Activated CD4-positive, alpha-beta T cell treated with anti-CD3 and anti-CD28 coated beads, Interleukin-2, amount 10 ng/mL, durations not matched to agents 24 days and 14 days (primary cell): Measurements from ENCODE around the gene SH3D19. TPM values are rescaled to one million over a fixed set of nuclear protein-coding genes. Genes with fewer than 3 reads are reported as not detected.

Source experiments
- DNase-seq: peaks from one replicate; pipeline ENCODE4 v3.0.0; 2022
- H3K27ac Mint-ChIP-seq: one replicate; pipeline ENCODE4 v1.8.0; 2022; ENCODE audit warnings: mild to moderate bottlenecking, mixed read lengths
- H3K27me3 Mint-ChIP-seq: one replicate; pipeline ENCODE4 v1.8.0; 2022; ENCODE audit warnings: mixed read lengths
- H3K36me3 Mint-ChIP-seq: one replicate; pipeline ENCODE4 v1.8.0; 2022; ENCODE audit warnings: low read depth, mild to moderate bottlenecking, mixed read lengths
- H3K4me1 Mint-ChIP-seq: one replicate; pipeline ENCODE4 v1.8.0; 2021; ENCODE audit warnings: mixed read lengths
- H3K4me3 Mint-ChIP-seq: one replicate; pipeline ENCODE4 v1.8.0; 2022; ENCODE audit warnings: mild to moderate bottlenecking, moderate library complexity, mixed read lengths
- H3K9me3 Mint-ChIP-seq: one replicate; pipeline ENCODE4 v1.8.0; 2021; ENCODE audit warnings: mixed read lengths
- intact Hi-C: fragments of 100-400 bp; cut with micrococcal nuclease; formaldehyde crosslinking; loops from one replicate; pipeline ENCODE4 v1.15.1; 2023
- total RNA-seq: library from RNA; stranded (reverse); gene quantifications from 2 replicates; pipeline ENCODE4 v1.2.3, GENCODE V29; 2022

SH3D19 gene
- total RNA-seq: not detected in 2 replicates

- peak within 1 kb of the TSS; percentile 78 for H3K4me3 Mint-ChIP-seq
- no peaks in the 10 kb centered on the region for H3K9me3 Mint-ChIP-seq
- no peak within 1 kb of the TSS for H3K27ac Mint-ChIP-seq
- H3K36me3 Mint-ChIP-seq: peaks cover 1% of the 10 kb centered on the region
- intact Hi-C loops: no loop called here
- no peak for DNase-seq
- peaks cover 57% of the 10 kb centered on the region for H3K27me3 Mint-ChIP-seq
- H3K4me1 Mint-ChIP-seq: peaks cover 3% of the 10 kb centered on the region
Observed at GRCh38 chr4:151325111-151325948, at the start of gene SH3D19. TSS of gene SH3D19 (minus strand) at chr4:151325605. CDS start at chr4:151325352, 253 bp downstream.

GRCh38 chr4:151362404-151363164, 37.2 kb upstream of the SH3D19 start:
- Mint-ChIP-seq H3K36me3 (no peaks in the 10 kb centered on the region), H3K4me3 (no peak overlapping the region), H3K9me3 (no peaks in the 10 kb centered on the region), H3K27me3 (peaks cover 13% of the 10 kb centered on the region), H3K27ac (no peak overlapping the region), H3K4me1 (peaks cover 2% of the 10 kb centered on the region)
- peak; percentile 92 for DNase-seq
- intact Hi-C loops: loop anchor here (1.0 to 10.0 kb wide), 4 partner anchors 86 to 1022 kb away; partner anchors contain the start of genes GATB and PRSS48

DNA sequence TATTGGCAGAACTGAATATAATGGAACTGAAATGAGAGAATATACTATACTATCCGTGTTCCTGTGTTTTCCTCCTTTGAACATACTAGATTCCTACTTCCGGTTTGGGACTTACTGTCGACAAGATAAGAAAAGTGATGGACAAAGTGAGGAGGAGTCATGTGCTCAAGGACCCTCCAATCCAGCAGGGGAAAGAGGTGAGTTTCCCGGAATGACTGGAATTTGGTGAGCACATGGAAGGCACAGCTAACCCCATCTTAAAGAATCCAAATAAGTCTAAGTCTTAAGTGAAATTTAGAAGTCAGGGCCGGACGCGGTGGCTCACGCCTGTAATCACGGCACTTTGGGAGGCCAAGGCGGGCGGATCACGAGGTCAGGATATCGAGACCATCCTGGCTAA, 36.6 kb upstream of the SH3D19 start:
- DNase-seq: no peak
- Mint-ChIP-seq H3K27ac (no peak overlapping the region), H3K36me3 (no peaks in the 10 kb centered on the region), H3K4me1 (peaks cover 2% of the 10 kb centered on the region), H3K9me3 (no peaks in the 10 kb centered on the region), H3K27me3 (peaks cover 13% of the 10 kb centered on the region), H3K4me3 (no peak overlapping the region)
- intact Hi-C loops: loop anchor here (1.0 to 10.0 kb wide), 4 partner anchors 85 to 1023 kb away; partner anchors contain the start of genes GATB and PRSS48

DNA sequence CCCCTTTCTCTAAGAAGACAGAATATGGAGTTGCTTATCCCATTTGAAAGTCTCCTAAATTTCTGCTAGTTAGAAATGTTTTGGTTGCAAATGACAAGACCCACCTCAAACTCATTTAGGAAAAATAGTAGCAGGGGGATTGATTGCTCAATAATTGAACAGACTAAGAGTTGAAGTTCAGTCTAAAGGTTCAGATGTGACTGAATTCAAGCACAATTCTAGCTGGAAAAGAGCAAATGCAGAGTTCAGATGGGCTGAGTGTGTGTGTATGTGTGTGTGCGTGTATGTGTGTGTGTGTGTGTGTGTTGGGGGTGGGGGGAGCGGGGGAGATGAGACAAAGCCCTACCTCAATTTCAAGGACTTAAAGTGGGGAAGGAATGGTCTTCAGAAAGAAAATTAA, 35.7 kb upstream of the SH3D19 start:
- Mint-ChIP-seq H3K27ac (no peak overlapping the region), H3K36me3 (no peaks in the 10 kb centered on the region), H3K4me1 (peaks cover 2% of the 10 kb centered on the region), H3K27me3 (peaks cover 13% of the 10 kb centered on the region), H3K4me3 (no peak overlapping the region), H3K9me3 (no peaks in the 10 kb centered on the region)
- DNase-seq: no peak
- intact Hi-C loops: loop anchor here (10.0 kb wide), 1 partner anchor 1024 kb away; no protein-coding TSS in a partner anchor

GRCh38 chr4:151359576-151359975, 34.2 kb upstream of the SH3D19 start:
- intact Hi-C loops: no loop called here
- H3K4me3 Mint-ChIP-seq: no peak overlapping the region
- no peaks in the 10 kb centered on the region for H3K9me3 Mint-ChIP-seq
- peaks cover 2% of the 10 kb centered on the region for H3K4me1 Mint-ChIP-seq
- DNase-seq: no peak
- H3K36me3 Mint-ChIP-seq: no peaks in the 10 kb centered on the region
- no peak overlapping the region for H3K27ac Mint-ChIP-seq
- H3K27me3 Mint-ChIP-seq: peaks cover 15% of the 10 kb centered on the region

GRCh38 chr4:151358266-151358665, 32.9 kb upstream of the SH3D19 start:
- Mint-ChIP-seq H3K36me3 (no peaks in the 10 kb centered on the region), H3K4me3 (no peak overlapping the region), H3K27me3 (peaks cover 15% of the 10 kb centered on the region), H3K27ac (no peak overlapping the region), H3K4me1 (peaks cover 2% of the 10 kb centered on the region), H3K9me3 (no peaks in the 10 kb centered on the region)
- no peak for DNase-seq
- intact Hi-C loops: no loop called here

- intact Hi-C loops: no loop called here
- Mint-ChIP-seq H3K27me3 (peaks cover 15% of the 10 kb centered on the region), H3K4me1 (no peaks in the 10 kb centered on the region), H3K27ac (no peak overlapping the region), H3K4me3 (no peak overlapping the region), H3K9me3 (no peaks in the 10 kb centered on the region), H3K36me3 (no peaks in the 10 kb centered on the region)
- DNase-seq: no peak
Observed at GRCh38 chr4:151356510-151356909, 31.1 kb upstream of the SH3D19 start.

GRCh38 chr4:151355155-151355554, 29.8 kb upstream of the SH3D19 start:
- intact Hi-C loops: no loop called here
- no peak overlapping the region for H3K27ac Mint-ChIP-seq
- no peaks in the 10 kb centered on the region for H3K9me3 Mint-ChIP-seq
- DNase-seq: no peak
- no peaks in the 10 kb centered on the region for H3K36me3 Mint-ChIP-seq
- H3K4me3 Mint-ChIP-seq: no peak overlapping the region
- no peaks in the 10 kb centered on the region for H3K4me1 Mint-ChIP-seq
- peaks cover 12% of the 10 kb centered on the region for H3K27me3 Mint-ChIP-seq

GRCh38 chr4:151347490-151348235, 22.3 kb upstream of the SH3D19 start:
- Mint-ChIP-seq H3K4me1 (no peaks in the 10 kb centered on the region), H3K9me3 (no peaks in the 10 kb centered on the region), H3K4me3 (no peak overlapping the region), H3K27ac (no peak overlapping the region), H3K27me3 (peaks cover 10% of the 10 kb centered on the region), H3K36me3 (no peaks in the 10 kb centered on the region)
- no peak for DNase-seq
- intact Hi-C loops: no loop called here

DNA sequence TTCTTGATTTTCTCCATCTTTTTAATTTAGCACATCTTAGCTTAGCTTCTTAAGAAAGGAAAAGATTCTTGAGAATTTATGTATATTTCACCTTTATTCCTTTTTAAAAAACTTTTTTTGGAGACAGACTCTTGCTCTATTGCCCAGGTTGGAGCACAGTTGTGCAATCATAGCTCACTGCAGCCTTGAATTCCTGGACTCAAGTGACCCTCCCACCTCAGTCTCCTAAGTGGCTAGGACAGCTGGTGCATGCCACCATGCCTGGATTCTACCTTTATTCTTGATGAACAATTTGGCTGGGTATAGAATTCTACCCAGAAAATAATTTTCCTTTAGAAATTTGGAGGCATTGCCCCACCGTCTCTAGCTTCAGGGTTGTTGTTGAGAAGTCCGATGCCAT, 19.5 kb upstream of the SH3D19 start:
- Mint-ChIP-seq H3K9me3 (no peaks in the 10 kb centered on the region), H3K4me3 (no peak overlapping the region), H3K4me1 (no peaks in the 10 kb centered on the region), H3K36me3 (no peaks in the 10 kb centered on the region), H3K27me3 (peaks cover 10% of the 10 kb centered on the region), H3K27ac (no peak overlapping the region)
- intact Hi-C loops: no loop called here
- DNase-seq: no peak

- Mint-ChIP-seq H3K4me1 (no peaks in the 10 kb centered on the region), H3K27me3 (peaks cover 8% of the 10 kb centered on the region)
Observed at GRCh38 chr4:151340751-151341385, 15.5 kb upstream of the SH3D19 start.

GRCh38 chr4:151339467-151339866, 14.1 kb upstream of the SH3D19 start:
- intact Hi-C loops: no loop called here
- H3K27ac Mint-ChIP-seq: no peak overlapping the region
- no peaks in the 10 kb centered on the region for H3K36me3 Mint-ChIP-seq
- no peaks in the 10 kb centered on the region for H3K4me1 Mint-ChIP-seq
- H3K27me3 Mint-ChIP-seq: peaks cover 7% of the 10 kb centered on the region
- no peaks in the 10 kb centered on the region for H3K9me3 Mint-ChIP-seq
- no peak overlapping the region for H3K4me3 Mint-ChIP-seq
- DNase-seq: no peak

More at GRCh38 chr4:151340751-151341385, 15.5 kb upstream of the SH3D19 start:
- H3K27ac Mint-ChIP-seq: no peak overlapping the region
- H3K36me3 Mint-ChIP-seq: no peaks in the 10 kb centered on the region
- no peaks in the 10 kb centered on the region for H3K9me3 Mint-ChIP-seq
- intact Hi-C loops: no loop called here
- no peak overlapping the region for H3K4me3 Mint-ChIP-seq
- no peak for DNase-seq

- intact Hi-C loops: no loop called here
- Mint-ChIP-seq H3K27me3 (peaks cover 19% of the 10 kb centered on the region), H3K4me3 (no peak overlapping the region), H3K4me1 (no peaks in the 10 kb centered on the region), H3K36me3 (no peaks in the 10 kb centered on the region), H3K27ac (no peak overlapping the region), H3K9me3 (no peaks in the 10 kb centered on the region)
- no peak for DNase-seq
Observed at GRCh38 chr4:151331276-151332042, 6.1 kb upstream of the SH3D19 start.
